ENCODE results near the gene POLE. TPM values are rescaled to one million over a fixed set of nuclear protein-coding genes. Genes with fewer than 3 reads are reported as not detected.

The POLE gene
- total RNA-seq, 1 donor, result 19.6 TPM

DNA sequence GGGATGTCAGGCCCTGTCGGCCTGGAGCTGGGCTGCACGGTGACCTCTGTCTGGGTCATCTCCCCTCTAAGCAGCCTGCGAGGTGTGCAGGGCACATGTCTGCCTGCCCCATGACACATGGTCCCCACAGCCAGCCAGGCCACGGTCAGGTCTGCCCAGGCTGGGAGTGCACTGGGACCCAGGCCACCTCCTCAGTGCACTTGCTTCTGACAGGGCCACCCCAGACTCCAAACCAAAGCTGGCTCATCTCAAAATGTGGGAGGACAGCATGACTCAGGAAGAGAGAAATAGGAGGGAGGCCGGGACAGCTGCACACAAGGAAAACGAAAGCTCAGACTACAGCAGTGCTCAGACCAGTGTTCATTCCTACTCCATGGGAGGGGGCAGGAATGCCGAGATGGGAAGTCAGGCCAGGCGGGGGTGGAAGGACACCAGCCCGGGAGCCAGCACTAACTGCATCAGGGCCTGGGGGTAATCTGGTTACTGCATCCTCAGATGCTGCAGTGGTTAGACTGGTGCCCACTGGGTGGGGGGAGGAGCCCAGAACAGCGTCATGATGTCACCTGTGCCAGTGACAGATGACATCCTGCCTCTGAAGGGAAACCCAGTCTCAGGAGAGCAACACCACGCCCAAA, 64.6 kb downstream of the POLE start:
- Histone ChIP-seq H3K27me3 (ENCODE audit: insufficient read depth, low read length) (peaks cover 8% of the 10 kb centered on the region), H3K4me1 (ENCODE audit: insufficient read depth, low read length) (peaks cover 4% of the 10 kb centered on the region), H3K9me3 (ENCODE audit: low read depth, low read length) (peaks cover 1% of the 10 kb centered on the region), H3K4me3 (ENCODE audit: low read length) (no peak overlapping the region)

DNA sequence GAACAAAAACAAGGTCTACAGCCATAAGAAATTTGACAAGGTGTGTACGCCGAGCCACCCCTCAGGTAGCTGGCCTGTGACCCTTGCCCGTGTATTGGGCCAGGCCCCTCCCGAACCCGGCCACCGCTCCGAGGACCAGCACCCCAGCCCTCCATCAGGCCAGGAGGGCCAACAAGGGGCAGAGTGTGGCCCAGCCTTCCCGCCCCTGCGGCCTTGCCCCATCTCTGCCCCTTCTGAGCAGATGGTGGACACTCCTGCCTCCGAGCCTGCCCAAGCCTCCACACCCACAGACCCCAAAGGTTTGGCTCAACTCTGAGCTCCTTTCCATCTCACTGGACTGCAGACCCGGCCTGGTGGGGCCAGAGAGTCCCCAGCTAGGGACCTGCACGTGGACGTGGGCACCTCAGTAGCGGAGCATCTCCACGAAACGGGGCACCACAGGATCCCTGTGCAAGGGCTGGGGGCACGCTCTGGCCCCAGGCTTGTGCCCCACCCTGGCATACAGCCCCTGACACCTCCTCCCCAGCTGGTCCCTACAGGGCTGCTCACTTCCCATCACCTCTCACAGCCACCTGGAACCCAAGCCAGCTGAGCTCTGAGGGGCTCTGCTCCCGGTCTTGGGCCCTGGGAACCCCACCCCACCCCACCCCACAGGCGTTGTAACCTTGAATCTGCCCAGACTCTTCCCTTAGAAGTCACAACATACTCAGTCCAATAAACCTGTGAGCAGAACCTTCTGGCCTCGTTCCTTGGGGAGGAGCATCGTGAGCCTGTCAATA, 65.3 kb downstream of the POLE start:
- Histone ChIP-seq H3K4me1 (ENCODE audit: insufficient read depth, low read length) (peaks cover 4% of the 10 kb centered on the region), H3K9me3 (ENCODE audit: low read depth, low read length) (peaks cover 7% of the 10 kb centered on the region), H3K27me3 (ENCODE audit: insufficient read depth, low read length) (peaks cover 15% of the 10 kb centered on the region), H3K4me3 (ENCODE audit: low read length) (no peak overlapping the region)

DNA sequence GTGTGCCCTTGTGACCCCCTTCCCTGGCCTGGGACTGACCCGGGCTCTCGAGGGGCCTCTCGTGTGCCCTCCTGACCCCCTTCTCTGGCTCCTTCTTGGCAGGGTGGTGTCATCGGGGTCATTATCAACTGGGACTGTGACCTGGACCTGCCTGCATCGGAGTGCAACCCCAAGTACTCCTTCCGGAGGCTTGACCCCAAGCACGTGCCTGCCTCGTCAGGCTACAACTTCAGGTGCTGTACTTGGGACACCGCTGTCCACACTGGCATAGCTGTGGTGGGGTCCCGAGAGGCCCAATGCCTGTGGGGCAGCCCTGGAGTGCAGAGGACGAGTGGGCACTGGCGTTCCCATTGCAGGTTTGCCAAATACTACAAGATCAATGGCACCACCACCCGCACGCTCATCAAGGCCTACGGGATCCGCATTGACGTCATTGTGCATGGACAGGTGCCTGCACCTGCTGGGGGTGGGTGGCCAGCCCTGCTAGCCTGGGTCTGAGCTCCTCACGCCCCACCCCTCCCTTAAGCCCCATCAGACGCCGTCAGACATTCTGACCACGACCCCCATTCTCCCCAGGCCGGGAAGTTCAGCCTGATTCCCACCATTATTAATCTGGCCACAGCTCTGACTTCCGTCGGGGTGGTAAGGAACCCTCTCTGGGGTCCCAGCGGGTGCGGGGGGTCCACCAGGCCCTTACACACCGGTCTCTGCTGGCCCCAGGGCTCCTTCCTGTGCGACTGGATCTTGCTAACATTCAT, 66.1 kb downstream of the POLE start:
- H3K9me3 ChIP-seq (ENCODE audit: low read depth, low read length), result peaks cover 7% of the 10 kb centered on the region
- no peak overlapping the region for H3K4me3 ChIP-seq (ENCODE audit: low read length)
- H3K27me3 ChIP-seq (ENCODE audit: insufficient read depth, low read length), result peaks cover 22% of the 10 kb centered on the region
- H3K4me1 ChIP-seq (ENCODE audit: insufficient read depth, low read length), result peaks cover 4% of the 10 kb centered on the region

DNA sequence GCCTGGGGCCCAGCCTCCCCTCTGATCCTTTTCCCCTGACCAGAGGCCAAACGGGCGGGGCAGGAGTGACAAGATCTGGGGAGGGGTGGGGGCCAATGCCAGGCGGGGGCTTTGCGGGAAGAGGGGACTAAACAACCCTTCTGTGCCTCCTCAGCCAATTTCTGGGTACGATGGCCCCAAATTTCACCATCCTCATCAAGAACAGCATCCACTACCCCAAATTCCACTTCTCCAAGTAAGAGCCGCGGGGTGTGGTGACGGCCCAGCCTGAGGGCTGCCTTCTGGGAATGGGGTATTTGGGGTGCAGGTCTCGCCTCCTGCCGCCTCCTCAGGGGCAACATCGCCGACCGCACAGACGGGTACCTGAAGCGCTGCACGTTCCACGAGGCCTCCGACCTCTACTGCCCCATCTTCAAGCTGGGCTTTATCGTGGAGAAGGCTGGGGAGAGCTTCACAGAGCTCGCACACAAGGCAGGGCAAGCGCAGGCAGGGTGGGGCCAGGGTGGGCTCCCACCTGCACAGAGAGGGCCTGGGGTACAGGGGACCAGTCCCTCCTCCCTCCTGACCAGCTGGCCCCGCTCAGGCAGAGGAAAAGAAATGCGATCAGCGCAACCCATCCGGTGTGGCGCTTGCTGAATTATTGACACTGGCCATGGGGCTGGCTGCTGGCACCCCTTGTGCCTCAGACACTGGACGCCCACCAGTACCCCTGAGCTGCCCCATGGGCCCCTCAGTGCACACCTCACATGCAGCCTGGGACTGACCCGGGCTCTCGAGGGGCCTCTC, 66.8 kb downstream of the POLE start:
- peaks cover 7% of the 10 kb centered on the region for H3K9me3 ChIP-seq (ENCODE audit: low read depth, low read length)
- peaks cover 4% of the 10 kb centered on the region for H3K4me1 ChIP-seq (ENCODE audit: insufficient read depth, low read length)
- H3K27me3 ChIP-seq (ENCODE audit: insufficient read depth, low read length), result peaks cover 30% of the 10 kb centered on the region
- no peak overlapping the region for H3K4me3 ChIP-seq (ENCODE audit: low read length)

DNA sequence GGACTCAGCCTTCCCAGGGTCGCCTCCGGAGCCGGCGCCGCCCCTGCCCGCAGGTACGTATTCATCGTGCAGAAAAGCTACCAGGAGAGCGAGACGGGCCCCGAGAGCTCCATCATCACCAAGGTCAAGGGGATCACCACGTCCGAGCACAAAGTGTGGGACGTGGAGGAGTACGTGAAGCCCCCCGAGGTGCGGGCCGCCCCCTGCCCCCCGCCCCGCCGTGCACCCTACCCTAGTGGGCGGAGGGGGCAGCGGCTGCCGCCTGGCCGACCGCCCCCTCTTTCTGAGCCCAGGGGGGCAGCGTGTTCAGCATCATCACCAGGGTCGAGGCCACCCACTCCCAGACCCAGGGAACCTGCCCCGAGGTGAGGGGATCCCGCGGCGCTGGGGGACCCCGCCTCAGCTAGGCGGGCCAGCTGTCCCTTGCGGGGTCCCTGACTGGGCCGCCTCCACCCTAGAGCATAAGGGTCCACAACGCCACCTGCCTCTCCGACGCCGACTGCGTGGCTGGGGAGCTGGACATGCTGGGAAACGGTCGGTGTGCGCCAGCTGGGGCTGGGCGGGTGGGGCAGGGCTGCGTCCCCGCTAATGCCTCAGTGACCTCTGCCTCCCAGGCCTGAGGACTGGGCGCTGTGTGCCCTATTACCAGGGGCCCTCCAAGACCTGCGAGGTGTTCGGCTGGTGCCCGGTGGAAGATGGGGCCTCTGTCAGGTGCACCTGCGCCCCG, 67.6 kb downstream of the POLE start:
- Histone ChIP-seq H3K9me3 (ENCODE audit: low read depth, low read length) (peaks cover 7% of the 10 kb centered on the region), H3K27me3 (ENCODE audit: insufficient read depth, low read length) (peaks cover 34% of the 10 kb centered on the region), H3K4me1 (ENCODE audit: insufficient read depth, low read length) (peaks cover 7% of the 10 kb centered on the region), H3K4me3 (ENCODE audit: low read length) (no peak overlapping the region)

DNA sequence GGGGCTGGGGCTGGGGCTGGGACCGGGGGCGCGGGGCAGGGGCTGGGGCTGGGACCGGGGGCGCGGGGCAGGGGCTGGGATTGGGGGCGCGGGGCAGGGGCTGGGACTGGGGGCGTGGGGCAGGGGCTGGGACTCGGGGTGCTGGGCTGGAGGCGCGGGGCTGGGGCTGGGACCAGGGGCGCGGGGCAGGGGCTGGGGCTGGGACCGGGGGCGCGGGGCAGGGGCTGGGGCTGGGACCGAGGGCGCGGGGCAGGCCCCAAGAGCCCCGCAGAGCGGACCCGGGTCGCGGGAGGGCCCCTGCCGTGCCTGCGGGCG, 68.1 kb downstream of the POLE start:
- Histone ChIP-seq H3K27me3 (ENCODE audit: insufficient read depth, low read length) (peaks cover 34% of the 10 kb centered on the region), H3K4me3 (ENCODE audit: low read length) (no peak overlapping the region), H3K9me3 (ENCODE audit: low read depth, low read length) (peaks cover 7% of the 10 kb centered on the region), H3K4me1 (ENCODE audit: insufficient read depth, low read length) (peaks cover 7% of the 10 kb centered on the region)

DNA sequence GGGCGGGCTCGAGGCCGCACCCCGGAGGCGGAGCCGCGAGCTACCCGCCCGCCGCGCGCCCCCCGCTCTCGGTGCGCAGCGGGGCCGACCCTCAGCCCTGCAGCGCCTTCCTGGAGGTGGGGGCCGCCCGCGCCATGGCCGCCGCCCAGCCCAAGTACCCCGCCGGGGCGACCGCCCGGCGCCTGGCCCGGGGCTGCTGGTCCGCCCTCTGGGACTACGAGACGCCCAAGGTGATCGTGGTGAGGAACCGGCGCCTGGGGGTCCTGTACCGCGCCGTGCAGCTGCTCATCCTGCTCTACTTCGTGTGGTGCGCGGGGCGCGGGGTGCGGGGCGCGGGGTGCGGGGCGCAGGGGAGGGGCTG, 68.5 kb downstream of the POLE start, which contains the start of gene P2RX2:
TSS of gene P2RX2 (plus strand) at position 94 of the 361 bp plus-strand sequence. CDS start at position 135, 41 bp downstream.
- H3K4me3 ChIP-seq (ENCODE audit: low read length), result no peak within 1 kb of the TSS
- H3K9me3 ChIP-seq (ENCODE audit: low read depth, low read length), result peaks cover 7% of the 10 kb centered on the region
- peaks cover 34% of the 10 kb centered on the region for H3K27me3 ChIP-seq (ENCODE audit: insufficient read depth, low read length)
- H3K4me1 ChIP-seq (ENCODE audit: insufficient read depth, low read length), result peaks cover 7% of the 10 kb centered on the region

DNA sequence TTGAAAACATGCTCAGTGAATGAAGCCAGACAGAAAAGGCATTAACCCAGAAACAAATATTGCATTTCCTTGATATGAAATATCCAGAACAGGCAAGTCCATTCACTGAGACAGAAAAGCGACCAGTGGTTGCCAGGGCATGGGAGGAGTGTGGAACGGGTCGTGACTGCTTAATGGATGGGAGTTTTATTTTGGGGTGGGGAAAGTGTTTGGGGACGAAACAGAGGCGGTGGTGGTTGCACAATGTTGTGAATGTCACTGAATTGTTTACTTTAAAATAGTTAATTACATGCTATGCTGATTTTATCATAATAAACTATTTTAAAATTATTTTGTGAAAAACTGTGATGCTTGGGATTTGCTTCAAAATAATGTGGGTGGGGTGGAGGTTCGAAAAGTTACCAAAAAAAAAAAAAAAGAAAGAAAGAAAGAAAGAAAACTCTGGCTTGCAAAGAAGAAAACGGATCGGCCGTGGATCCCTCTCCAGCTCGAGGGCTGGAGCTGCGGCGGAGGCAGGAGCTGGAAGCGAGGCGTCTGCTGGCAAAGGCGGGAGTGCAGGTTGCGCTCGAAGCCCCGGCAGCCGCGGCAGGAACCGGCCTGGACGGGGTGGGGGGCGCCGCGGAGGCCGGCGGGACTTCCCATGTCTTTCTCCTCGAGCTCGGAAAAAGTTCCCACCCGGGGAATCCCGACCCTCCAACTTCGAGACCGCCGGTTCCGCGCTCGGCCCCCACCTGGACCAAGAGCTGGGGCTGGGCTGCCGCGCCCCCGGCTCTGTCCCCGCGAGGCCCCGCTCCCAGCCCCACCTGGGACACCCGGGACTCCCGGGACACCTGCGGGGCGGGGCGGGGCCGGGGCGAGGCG, 69.1 kb downstream of the POLE start:
- no peak overlapping the region for H3K4me3 ChIP-seq (ENCODE audit: low read length)
- H3K27me3 ChIP-seq (ENCODE audit: insufficient read depth, low read length), result peaks cover 34% of the 10 kb centered on the region
- peaks cover 7% of the 10 kb centered on the region for H3K9me3 ChIP-seq (ENCODE audit: low read depth, low read length)
- peaks cover 7% of the 10 kb centered on the region for H3K4me1 ChIP-seq (ENCODE audit: insufficient read depth, low read length)

DNA sequence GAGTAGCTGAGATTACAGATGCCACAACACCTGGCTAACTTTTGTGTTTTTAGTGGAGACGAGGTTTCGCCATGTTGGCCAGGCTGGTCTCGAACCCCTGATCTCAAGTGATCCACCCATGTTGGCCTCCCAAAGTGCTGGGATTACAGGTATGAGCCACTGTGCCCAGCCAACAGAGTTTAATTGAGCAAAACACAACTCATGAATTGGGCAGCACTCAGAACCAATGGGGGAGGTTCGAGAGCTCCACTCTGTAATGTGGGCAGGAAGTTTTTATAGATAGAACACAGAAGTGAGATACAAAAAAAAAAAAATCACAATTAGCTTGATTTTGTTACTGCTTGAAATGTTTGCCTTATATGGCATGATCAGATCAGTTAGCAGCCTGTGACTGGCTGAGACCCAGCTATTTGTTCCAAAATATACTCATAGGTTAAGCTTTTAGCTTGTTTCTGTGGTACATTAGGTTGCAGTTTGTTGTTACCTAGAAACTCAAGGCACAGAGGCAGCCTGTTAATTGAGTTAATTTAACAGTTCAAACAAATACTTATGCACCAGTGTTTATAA, 69.9 kb downstream of the POLE start:
- Histone ChIP-seq H3K27me3 (ENCODE audit: insufficient read depth, low read length) (peaks cover 34% of the 10 kb centered on the region), H3K4me1 (ENCODE audit: insufficient read depth, low read length) (peaks cover 7% of the 10 kb centered on the region), H3K9me3 (ENCODE audit: low read depth, low read length) (peaks cover 7% of the 10 kb centered on the region), H3K4me3 (ENCODE audit: low read length) (no peak overlapping the region)

DNA sequence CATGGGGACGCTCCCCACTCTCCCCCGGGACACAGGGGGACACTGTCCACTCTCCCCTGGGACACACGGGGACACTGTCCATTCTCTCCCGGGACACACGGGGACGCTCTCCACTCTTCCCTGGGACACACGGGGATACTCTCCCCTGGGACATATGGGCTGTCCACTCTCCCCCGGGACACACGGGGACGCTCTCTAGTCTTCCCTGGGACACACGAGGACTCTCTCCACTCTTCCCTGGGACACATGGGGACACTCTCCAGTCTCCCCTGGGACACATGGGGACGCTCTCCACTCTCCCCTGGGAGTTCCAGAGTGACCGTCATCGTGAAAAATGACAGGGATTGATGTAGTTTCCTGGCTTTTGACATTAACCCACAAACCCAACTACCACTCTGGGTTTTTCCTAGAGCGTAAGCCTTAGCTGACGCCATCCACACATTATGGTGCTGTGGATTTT, 71.5 kb downstream of the POLE start:
- peaks cover 7% of the 10 kb centered on the region for H3K4me1 ChIP-seq (ENCODE audit: insufficient read depth, low read length)
- peaks cover 37% of the 10 kb centered on the region for H3K27me3 ChIP-seq (ENCODE audit: insufficient read depth, low read length)
- no peak overlapping the region for H3K4me3 ChIP-seq (ENCODE audit: low read length)
- H3K9me3 ChIP-seq (ENCODE audit: low read depth, low read length), result peaks cover 7% of the 10 kb centered on the region

DNA sequence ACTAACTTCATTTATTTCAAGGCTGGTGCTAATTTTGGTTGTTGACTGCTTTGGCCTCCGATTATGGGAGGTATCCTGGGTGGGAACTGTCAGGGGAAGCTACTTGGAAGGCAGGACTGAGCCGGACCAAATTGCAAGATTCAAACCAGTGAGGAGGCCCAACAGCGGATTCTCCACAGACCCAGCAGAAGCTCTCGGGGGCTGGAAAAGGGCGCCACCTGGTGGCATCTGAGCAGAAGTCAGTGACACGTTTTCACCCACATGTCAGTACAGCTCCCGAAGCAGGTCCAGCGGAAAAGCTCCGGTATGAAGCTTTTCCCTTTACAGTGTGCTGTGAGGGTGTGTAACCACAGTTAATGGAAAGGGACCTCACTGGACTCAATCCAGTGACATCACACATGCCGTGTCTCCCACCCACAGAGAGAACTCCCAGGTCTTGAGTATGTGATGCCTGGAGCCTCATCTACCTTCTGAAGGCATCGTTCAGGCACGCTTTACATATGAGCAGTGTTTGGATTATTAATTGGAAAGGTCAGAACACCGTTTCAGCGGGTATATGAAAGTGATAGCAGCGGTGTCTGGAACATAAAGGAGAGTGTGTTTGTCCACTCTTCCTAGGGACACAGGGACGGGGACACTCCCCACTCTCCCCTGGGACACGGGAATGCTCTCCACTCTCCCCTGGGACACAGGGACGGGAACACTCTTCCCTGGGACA, 72.1 kb downstream of the POLE start:
- Histone ChIP-seq H3K4me3 (ENCODE audit: low read length) (no peak overlapping the region), H3K4me1 (ENCODE audit: insufficient read depth, low read length) (peaks cover 11% of the 10 kb centered on the region), H3K9me3 (ENCODE audit: low read depth, low read length) (peaks cover 7% of the 10 kb centered on the region), H3K27me3 (ENCODE audit: insufficient read depth, low read length) (peaks cover 41% of the 10 kb centered on the region)

DNA sequence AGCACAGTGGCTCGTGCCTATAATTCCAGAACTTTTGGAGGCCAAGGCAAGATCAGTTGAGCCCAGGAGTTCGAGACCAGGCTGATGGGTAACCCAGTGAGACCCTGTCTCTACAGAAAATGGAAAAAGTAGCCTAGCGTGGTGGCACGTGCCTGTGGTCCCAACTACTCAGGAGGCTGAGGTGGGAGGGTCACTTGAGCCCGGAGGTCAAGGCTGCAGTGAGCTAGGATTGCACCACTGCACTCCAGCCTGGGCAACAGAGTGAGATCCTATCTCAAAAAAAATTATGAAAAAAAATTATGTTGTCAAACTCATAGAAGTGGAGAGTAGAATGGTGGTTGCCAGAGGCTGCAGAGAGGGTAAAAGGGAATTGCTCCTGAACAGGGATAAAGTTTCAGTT, 73.1 kb downstream of the POLE start:
- peaks cover 13% of the 10 kb centered on the region for H3K4me1 ChIP-seq (ENCODE audit: insufficient read depth, low read length)
- H3K4me3 ChIP-seq (ENCODE audit: low read length), result no peak overlapping the region
- peaks cover 7% of the 10 kb centered on the region for H3K9me3 ChIP-seq (ENCODE audit: low read depth, low read length)
- H3K27me3 ChIP-seq (ENCODE audit: insufficient read depth, low read length), result peaks cover 45% of the 10 kb centered on the region

DNA sequence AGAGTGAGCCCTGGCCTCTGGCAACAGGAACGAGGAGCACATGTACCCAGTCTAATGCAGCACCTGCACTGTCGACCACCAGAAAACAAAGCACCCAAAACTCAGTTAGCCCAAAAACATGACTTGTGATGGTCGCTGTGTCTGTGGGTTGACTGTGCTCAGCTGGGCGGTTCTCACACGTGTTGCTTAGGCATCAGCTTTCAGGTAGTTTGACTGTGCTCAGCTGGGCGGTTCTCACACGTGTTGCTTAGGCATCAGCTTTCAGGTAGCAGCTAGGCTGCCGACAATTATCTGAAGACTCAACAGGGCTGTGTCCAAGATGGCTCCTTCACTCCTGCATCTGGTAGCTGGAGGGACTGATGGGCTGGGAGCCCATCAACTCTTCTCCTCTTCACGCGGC, 75.5 kb downstream of the POLE start:
- Histone ChIP-seq H3K4me3 (ENCODE audit: low read length) (no peak overlapping the region), H3K9me3 (ENCODE audit: low read depth, low read length) (no peaks in the 10 kb centered on the region), H3K27me3 (ENCODE audit: insufficient read depth, low read length) (peaks cover 28% of the 10 kb centered on the region), H3K4me1 (ENCODE audit: insufficient read depth, low read length) (peaks cover 8% of the 10 kb centered on the region)
